SK-N-SH (cell line): ENCODE data around the gene TRAF2. TPM values are rescaled to one million over a fixed set of nuclear protein-coding genes. Genes with fewer than 3 reads are reported as not detected.
"Not testable (repeated sequence)": the region's sequence is repeated elsewhere in the genome, so short reads cannot be mapped to it uniquely, and the experiment has no call there.

Experiments
- CTCF ChIA-PET: fragments of 300-600, 350-600 bp; formaldehyde crosslinking; extraction: SDS; loops from one replicate; lab custom pipeline; 2021; lab: Yijun Ruan, JAX
- POLR2A ChIA-PET: fragments of 350-600 bp; sonication (Branson Sonifier 250); formaldehyde crosslinking; extraction: SDS; loops from one replicate; lab custom pipeline; 2020; ENCODE audit warnings: antibody characterized with exemption, inconsistent platforms; lab: Yijun Ruan, JAX
- DNase-seq: peaks from one replicate; pipeline ENCODE4 v3.0.0; 2012
- H2AFZ ChIP-seq: fragments of 200-600 bp; sonication (generic); 2 replicates; pipeline ENCODE4 v1.8.1; 2016; ENCODE audit warnings: antibody characterized with exemption, mild to moderate bottlenecking, low read depth
- H3F3A ChIP-seq: fragments of 200-600 bp; sonication (generic); replicated peaks from 2 replicates; pipeline ENCODE3; 2016; ENCODE audit warnings: antibody characterized with exemption, mild to moderate bottlenecking; ENCODE audit not compliant: insufficient read depth
- H3K27ac ChIP-seq, 2 experiments: fragments of 200-500 bp in 1 of 2; fragments of 200-600 bp in 1 of 2; sonication (Bioruptor generic) in 1 of 2; sonication (generic), shearing (Covaris generic) in 1 of 2; 2 replicates each; pipeline versions ENCODE4 v1.5.1 to v1.6.1; 2014 to 2016; ENCODE audit warnings: low read depth in 2 of 2, inconsistent platforms in 1 of 2, low read length in 1 of 2, mild to moderate bottlenecking in 1 of 2, mixed read lengths in 1 of 2
- H3K27me3 ChIP-seq: fragments of 200-600 bp; sonication (generic), shearing (Covaris generic); 2 replicates; pipeline ENCODE4 v1.6.1; 2016; ENCODE audit warnings: mixed run types; ENCODE audit not compliant: insufficient read depth
- H3K36me3 ChIP-seq, 2 experiments: fragments of 200-500 bp in 1 of 2; fragments of 200-600 bp in 1 of 2; sonication (Bioruptor generic) in 1 of 2; sonication (generic) in 1 of 2; replicated peaks in 1 of 2; 2 replicates each; pipeline versions ENCODE3 to v1.5.1; 2014 to 2016; ENCODE audit warnings: low read length in 1 of 2, mild to moderate bottlenecking in 1 of 2; ENCODE audit not compliant: insufficient read depth in 2 of 2, control insufficient read depth in 1 of 2
- H3K4me1 ChIP-seq, 2 experiments: fragments of 200-500 bp in 1 of 2; fragments of 200-600 bp in 1 of 2; sonication (Bioruptor generic) in 1 of 2; sonication (generic), shearing (Covaris generic) in 1 of 2; 2 replicates each; pipeline versions ENCODE4 v1.5.1 to v1.6.1; 2014 to 2016; ENCODE audit warnings: low read depth in 1 of 2, low read length in 1 of 2, mixed run types in 1 of 2; ENCODE audit not compliant: insufficient read depth in 2 of 2, control insufficient read depth in 1 of 2
- H3K4me2 ChIP-seq: fragments of 200-600 bp; sonication (generic), shearing (Covaris generic); 2 replicates; pipeline ENCODE4 v1.6.1; 2017; ENCODE audit warnings: mixed run types
- H3K4me3 ChIP-seq, 2 experiments: fragments of 200-500 bp in 1 of 2; fragments of 200-600 bp in 1 of 2; sonication (Bioruptor generic) in 1 of 2; sonication (generic), shearing (Covaris generic) in 1 of 2; 2 replicates each; pipeline versions ENCODE4 v1.5.1 to v1.8.1; 2014 to 2016; ENCODE audit warnings: low read depth in 2 of 2, inconsistent platforms in 1 of 2, low read length in 1 of 2, mild to moderate bottlenecking in 1 of 2, mixed read lengths in 1 of 2, moderate library complexity in 1 of 2
- H3K79me2 ChIP-seq: fragments of 200-600 bp; sonication (generic); 2 replicates; pipeline ENCODE4 v1.8.1; 2017; ENCODE audit warnings: mild to moderate bottlenecking; ENCODE audit not compliant: insufficient read depth
- H3K9ac ChIP-seq: fragments of 200-600 bp; sonication (generic); 2 replicates; pipeline ENCODE4 v1.6.1; 2017; ENCODE audit warnings: mixed run types
- H3K9me2 ChIP-seq: fragments of 200-600 bp; sonication (generic); 2 replicates; pipeline ENCODE4 v1.6.1; 2017; ENCODE audit warnings: mixed run types
- H3K9me3 ChIP-seq: fragments of 200-600 bp; sonication (generic); 2 replicates; pipeline ENCODE4 v1.6.1; 2017; ENCODE audit warnings: mixed run types, mild to moderate bottlenecking, moderate library complexity
- H4K20me1 ChIP-seq: fragments of 200-600 bp; sonication (generic); 2 replicates; pipeline ENCODE4 v1.6.1; 2017; ENCODE audit warnings: mild to moderate bottlenecking, mixed run types; ENCODE audit not compliant: insufficient read depth
- MXI1 ChIP-seq: IDR thresholded peaks from 2 replicates; pipeline ENCODE4 v1.6.1; 2012; ENCODE audit warnings: mild to moderate bottlenecking, low read depth, low read length, improper control_type of control experiment
- NFIC ChIP-seq: IDR thresholded peaks from 2 replicates; pipeline ENCODE4 v1.4.0; 2012; ENCODE audit warnings: borderline replicate concordance
- RAD21 ChIP-seq: IDR thresholded peaks from 2 replicates; pipeline ENCODE4 v1.6.1; 2012; ENCODE audit warnings: mild to moderate bottlenecking, low read length
- SMC3 ChIP-seq: IDR thresholded peaks from 2 replicates; pipeline ENCODE4 v1.6.1; 2012; ENCODE audit warnings: low read depth, low read length, improper control_type of control experiment
- TCF12 ChIP-seq: IDR thresholded peaks from 2 replicates; pipeline ENCODE4 v1.4.0; 2012
- YY1 ChIP-seq: IDR thresholded peaks from 2 replicates; pipeline ENCODE4 v1.4.0; 2012; ENCODE audit warnings: low read depth, mild to moderate bottlenecking
- WGBS: methylation state at CpG from one replicate; pipeline ENCODE4 v1.1.6; 2017; ENCODE audit warnings: low lambda C conversion rate; 5-methylcytosine and 5-hydroxymethylcytosine counted together
- polyA plus RNA-seq, 3 experiments: library from polyadenylated mRNA; depleted of rRNA; stranded (reverse); fragments of >200 nt; gene quantifications; 2 replicates each; pipeline ENCODE4 v1.2.3, GENCODE V29; 2012
- TF ChIP-seq, protein P1 (sequence below): IDR thresholded peaks from 2 replicates; pipeline ENCODE4; 2012
- TF ChIP-seq, protein P2 (sequence below): IDR thresholded peaks from 2 replicates; pipeline ENCODE4 v1.4.0; 2012; ENCODE audit warnings: low read depth
- TF ChIP-seq, protein P3 (sequence below): fragments of 150-350 bp; IDR thresholded peaks from 2 replicates; pipeline ENCODE4 v1.6.1; 2017; ENCODE audit warnings: antibody characterized with exemption, low read length, low read depth, borderline replicate concordance
- TF ChIP-seq, protein P4 (sequence below): IDR thresholded peaks from 2 replicates; pipeline ENCODE4 v1.6.1; 2012; ENCODE audit warnings: mild to moderate bottlenecking, low read depth, low read length, moderate library complexity
- TF ChIP-seq, protein P5 (sequence below): IDR thresholded peaks from 2 replicates; pipeline ENCODE4 v1.4.0; 2012; ENCODE audit warnings: low read depth, borderline replicate concordance

Gene TRAF2
- polyA plus RNA-seq, 1 of the 3 experiments (the other 2 are of a cell fraction) = 15.4 TPM

DNA sequence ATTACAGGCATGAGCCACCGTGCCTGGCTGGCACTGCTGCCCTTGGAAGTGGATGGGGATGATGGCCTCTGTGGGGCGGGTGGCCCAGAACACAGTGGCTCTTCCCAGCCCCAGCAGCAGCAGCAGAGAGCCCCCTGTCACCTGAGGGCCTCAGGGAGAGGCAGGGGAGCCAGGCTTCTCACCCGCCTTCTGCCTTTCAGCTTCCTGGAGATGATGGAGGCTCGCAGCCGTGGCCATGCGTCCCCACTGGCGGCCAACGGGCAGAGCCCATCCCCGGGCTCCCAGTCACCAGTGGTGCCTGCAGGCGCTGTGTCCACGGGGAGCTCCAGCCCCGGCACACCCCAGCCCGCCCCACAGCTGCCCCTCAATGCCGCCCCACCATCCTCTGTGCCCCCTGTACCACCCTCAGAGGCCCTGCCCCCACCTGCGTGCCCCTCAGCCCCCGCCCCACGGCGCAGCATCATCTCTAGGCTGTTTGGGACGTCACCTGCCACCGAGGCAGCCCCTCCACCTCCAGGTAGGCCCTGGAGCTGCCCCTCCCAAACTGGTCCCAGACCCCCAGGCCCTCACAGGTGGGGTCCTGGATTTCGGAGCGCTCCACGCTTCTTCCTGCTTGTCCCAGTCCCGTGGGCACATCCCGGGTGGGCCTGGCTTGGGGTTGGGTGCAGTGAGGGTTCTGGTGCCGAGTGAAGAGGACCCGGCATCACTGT is 49.0 kb upstream of the TRAF2 start (continued):
- TF ChIP-seq, protein P1, sequence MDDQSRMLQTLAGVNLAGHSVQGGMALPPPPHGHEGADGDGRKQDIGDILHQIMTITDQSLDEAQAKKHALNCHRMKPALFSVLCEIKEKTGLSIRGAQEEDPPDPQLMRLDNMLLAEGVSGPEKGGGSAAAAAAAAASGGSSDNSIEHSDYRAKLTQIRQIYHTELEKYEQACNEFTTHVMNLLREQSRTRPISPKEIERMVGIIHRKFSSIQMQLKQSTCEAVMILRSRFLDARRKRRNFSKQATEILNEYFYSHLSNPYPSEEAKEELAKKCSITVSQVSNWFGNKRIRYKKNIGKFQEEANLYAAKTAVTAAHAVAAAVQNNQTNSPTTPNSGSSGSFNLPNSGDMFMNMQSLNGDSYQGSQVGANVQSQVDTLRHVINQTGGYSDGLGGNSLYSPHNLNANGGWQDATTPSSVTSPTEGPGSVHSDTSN = no peak
- TF ChIP-seq, protein P2, sequence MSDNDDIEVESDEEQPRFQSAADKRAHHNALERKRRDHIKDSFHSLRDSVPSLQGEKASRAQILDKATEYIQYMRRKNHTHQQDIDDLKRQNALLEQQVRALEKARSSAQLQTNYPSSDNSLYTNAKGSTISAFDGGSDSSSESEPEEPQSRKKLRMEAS = no peak
- TF ChIP-seq TCF12 = no peak
- TF ChIP-seq YY1 = no peak
- no peak for TF ChIP-seq RAD21

DNA sequence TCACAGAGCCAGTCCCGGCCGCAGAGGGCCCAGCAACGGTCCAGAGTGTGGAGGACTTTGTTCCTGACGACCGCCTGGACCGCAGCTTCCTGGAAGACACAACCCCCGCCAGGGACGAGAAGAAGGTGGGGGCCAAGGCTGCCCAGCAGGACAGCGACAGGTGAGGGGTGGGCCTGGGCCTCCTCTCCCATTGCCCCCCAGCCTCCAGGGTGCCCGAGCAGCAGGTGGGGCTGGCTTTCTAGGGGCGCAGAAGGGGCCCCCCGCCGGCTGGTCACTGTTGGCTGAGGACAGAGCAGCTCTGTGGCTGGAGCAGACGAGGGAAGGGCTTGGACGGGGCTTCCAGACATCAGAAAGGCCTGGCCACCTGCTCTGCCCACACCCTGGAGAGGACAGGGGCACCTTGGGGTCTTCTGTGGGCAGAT is 48.4 kb upstream of the TRAF2 start:
- not testable (repeated sequence) for H3K27ac ChIP-seq, H3K9ac ChIP-seq, H3K27me3 ChIP-seq, H3K4me2 ChIP-seq, H3K4me3 ChIP-seq, H3K9me3 ChIP-seq, H2AFZ ChIP-seq, DNase-seq, H3K79me2 ChIP-seq, H3K9me2 ChIP-seq
- Histone ChIP-seq H4K20me1 (peaks cover 10% of the 10 kb centered on the region; the same call in 1 of the 2 replicates), H3K4me1 (peaks cover 16 to 22% of the 10 kb centered on the region in 2 experiments; a peak in 2 of 4 replicates), H3K36me3 (peaks cover 4 to 20% of the 10 kb centered on the region in 2 experiments), H3F3A (peaks cover 19% of the 10 kb centered on the region)
- ChIA-PET POLR2A (interaction anchor here (0.7 to 1.1 kb wide), 2 partner anchors 10 to 11 kb away, joined by 3 to 4 read pairs; no protein-coding TSS in a partner anchor), CTCF (interaction anchor here (0.8 to 1.5 kb wide), 3 partner anchors 9 to 226 kb away, joined by 3 read pairs; no protein-coding TSS in a partner anchor)
- WGBS = 100% methylated on average over 9 of the region's 15 CpGs

DNA sequence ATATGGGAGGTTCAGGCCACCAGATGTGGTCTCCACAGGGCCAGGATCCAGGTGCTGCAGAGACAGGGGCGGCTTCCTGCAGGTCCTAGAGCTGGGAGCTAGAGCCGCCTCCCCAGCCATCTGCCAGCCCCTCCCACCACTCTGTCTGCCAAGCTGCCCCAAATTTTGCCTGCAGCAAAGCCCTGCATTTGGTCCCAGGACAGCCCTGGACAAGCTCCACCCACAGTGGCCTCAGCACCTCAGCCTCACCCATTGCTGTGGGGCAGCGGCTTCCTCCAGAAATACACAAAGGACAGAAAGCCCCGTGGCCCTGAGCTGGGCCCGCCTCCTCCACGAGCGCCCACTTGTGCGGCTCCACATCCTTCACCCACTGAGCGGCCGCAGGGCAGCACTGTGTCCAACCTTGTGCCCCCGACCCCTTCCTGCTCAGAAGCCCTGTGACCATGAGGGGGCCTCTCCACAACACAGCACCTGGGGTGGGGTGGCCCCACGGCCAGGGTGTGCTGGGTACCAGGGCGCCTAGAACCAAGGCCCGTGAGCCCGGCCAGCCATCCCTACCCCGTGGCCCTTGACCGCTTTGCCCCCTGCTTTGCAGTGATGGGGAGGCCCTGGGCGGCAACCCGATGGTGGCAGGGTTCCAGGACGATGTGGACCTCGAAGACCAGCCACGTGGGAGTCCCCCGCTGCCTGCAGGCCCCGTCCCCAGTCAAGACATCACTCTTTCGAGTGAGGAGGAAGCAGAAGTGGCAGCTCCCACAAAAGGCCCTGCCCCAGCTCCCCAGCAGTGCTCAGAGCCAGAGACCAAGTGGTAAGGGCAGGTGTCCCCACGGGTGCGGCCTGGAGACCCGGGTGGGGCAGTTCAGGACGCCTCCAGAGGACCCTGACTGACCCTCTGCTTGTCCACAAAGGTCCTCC is 47.7 kb upstream of the TRAF2 start:
- H3F3A ChIP-seq = peaks cover 19% of the 10 kb centered on the region
- no peaks in the 10 kb centered on the region for H3K9me3 ChIP-seq
- WGBS = 94% methylated on average over 18 of the region's 29 CpGs
- no peak overlapping the region; a peak in 1 of 4 replicates for H3K27ac ChIP-seq
- ChIA-PET POLR2A (interaction anchor here (0.7 to 1.1 kb wide), 2 partner anchors 9 to 12 kb away, joined by 3 to 4 read pairs; no protein-coding TSS in a partner anchor), CTCF (interaction anchor here (1.0 to 1.5 kb wide), 2 partner anchors 9 to 225 kb away, joined by 3 read pairs; no protein-coding TSS in a partner anchor)
- peaks cover 4 to 20% of the 10 kb centered on the region in 2 experiments for H3K36me3 ChIP-seq
- DNase-seq = no peak
- TF ChIP-seq YY1 = no peak
- TF ChIP-seq, protein P3, sequence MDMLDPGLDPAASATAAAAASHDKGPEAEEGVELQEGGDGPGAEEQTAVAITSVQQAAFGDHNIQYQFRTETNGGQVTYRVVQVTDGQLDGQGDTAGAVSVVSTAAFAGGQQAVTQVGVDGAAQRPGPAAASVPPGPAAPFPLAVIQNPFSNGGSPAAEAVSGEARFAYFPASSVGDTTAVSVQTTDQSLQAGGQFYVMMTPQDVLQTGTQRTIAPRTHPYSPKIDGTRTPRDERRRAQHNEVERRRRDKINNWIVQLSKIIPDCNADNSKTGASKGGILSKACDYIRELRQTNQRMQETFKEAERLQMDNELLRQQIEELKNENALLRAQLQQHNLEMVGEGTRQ = no peak
- TF ChIP-seq SMC3 = no peak
- no peak for TF ChIP-seq RAD21
- TF ChIP-seq, protein P4, sequence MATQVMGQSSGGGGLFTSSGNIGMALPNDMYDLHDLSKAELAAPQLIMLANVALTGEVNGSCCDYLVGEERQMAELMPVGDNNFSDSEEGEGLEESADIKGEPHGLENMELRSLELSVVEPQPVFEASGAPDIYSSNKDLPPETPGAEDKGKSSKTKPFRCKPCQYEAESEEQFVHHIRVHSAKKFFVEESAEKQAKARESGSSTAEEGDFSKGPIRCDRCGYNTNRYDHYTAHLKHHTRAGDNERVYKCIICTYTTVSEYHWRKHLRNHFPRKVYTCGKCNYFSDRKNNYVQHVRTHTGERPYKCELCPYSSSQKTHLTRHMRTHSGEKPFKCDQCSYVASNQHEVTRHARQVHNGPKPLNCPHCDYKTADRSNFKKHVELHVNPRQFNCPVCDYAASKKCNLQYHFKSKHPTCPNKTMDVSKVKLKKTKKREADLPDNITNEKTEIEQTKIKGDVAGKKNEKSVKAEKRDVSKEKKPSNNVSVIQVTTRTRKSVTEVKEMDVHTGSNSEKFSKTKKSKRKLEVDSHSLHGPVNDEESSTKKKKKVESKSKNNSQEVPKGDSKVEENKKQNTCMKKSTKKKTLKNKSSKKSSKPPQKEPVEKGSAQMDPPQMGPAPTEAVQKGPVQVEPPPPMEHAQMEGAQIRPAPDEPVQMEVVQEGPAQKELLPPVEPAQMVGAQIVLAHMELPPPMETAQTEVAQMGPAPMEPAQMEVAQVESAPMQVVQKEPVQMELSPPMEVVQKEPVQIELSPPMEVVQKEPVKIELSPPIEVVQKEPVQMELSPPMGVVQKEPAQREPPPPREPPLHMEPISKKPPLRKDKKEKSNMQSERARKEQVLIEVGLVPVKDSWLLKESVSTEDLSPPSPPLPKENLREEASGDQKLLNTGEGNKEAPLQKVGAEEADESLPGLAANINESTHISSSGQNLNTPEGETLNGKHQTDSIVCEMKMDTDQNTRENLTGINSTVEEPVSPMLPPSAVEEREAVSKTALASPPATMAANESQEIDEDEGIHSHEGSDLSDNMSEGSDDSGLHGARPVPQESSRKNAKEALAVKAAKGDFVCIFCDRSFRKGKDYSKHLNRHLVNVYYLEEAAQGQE = no peak
- TF ChIP-seq, protein P5, sequence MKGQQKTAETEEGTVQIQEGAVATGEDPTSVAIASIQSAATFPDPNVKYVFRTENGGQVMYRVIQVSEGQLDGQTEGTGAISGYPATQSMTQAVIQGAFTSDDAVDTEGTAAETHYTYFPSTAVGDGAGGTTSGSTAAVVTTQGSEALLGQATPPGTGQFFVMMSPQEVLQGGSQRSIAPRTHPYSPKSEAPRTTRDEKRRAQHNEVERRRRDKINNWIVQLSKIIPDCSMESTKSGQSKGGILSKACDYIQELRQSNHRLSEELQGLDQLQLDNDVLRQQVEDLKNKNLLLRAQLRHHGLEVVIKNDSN = no peak
- TF ChIP-seq MXI1 = no peak
- no peak for TF ChIP-seq NFIC
- no peak overlapping the region for H3K4me3 ChIP-seq
- H3K27me3 ChIP-seq = no peaks in the 10 kb centered on the region
- H4K20me1 ChIP-seq = peaks cover 10% of the 10 kb centered on the region; the same call in 1 of the 2 replicates
- no peaks in the 10 kb centered on the region for H3K9me2 ChIP-seq
- no peak overlapping the region for H3K4me2 ChIP-seq
- no peak overlapping the region for H3K9ac ChIP-seq
- peaks cover 23 to 28% of the 10 kb centered on the region in 2 experiments; a peak in 2 of 4 replicates for H3K4me1 ChIP-seq
- H3K79me2 ChIP-seq = no peaks in the 10 kb centered on the region
- no peak overlapping the region for H2AFZ ChIP-seq
